ENCODE results near the gene SLIT3.

DNA sequence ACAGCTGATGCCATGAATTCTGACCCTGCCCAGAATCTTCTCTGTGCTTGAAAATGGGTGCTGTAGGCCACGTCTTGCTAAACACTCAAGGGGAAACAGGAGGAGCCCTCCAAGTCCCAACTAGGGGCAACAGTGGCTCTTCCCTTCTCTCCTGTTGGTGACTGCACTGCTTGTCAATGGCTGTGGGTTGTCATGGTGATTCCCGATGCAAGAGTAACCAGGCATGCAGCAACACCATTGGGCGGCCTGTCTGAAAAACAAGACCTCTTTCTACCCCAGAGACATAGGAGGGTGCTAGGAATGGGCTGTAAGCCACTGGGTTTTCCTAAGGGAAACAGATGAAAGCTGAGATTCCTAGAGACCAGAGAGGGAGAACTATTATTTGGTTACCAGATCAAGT, 520.1 kb downstream of the SLIT3 start:
- TF ChIP-seq, protein P1, sequence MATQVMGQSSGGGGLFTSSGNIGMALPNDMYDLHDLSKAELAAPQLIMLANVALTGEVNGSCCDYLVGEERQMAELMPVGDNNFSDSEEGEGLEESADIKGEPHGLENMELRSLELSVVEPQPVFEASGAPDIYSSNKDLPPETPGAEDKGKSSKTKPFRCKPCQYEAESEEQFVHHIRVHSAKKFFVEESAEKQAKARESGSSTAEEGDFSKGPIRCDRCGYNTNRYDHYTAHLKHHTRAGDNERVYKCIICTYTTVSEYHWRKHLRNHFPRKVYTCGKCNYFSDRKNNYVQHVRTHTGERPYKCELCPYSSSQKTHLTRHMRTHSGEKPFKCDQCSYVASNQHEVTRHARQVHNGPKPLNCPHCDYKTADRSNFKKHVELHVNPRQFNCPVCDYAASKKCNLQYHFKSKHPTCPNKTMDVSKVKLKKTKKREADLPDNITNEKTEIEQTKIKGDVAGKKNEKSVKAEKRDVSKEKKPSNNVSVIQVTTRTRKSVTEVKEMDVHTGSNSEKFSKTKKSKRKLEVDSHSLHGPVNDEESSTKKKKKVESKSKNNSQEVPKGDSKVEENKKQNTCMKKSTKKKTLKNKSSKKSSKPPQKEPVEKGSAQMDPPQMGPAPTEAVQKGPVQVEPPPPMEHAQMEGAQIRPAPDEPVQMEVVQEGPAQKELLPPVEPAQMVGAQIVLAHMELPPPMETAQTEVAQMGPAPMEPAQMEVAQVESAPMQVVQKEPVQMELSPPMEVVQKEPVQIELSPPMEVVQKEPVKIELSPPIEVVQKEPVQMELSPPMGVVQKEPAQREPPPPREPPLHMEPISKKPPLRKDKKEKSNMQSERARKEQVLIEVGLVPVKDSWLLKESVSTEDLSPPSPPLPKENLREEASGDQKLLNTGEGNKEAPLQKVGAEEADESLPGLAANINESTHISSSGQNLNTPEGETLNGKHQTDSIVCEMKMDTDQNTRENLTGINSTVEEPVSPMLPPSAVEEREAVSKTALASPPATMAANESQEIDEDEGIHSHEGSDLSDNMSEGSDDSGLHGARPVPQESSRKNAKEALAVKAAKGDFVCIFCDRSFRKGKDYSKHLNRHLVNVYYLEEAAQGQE (IDR thresholded peaks at IDR 0.05; ENCODE audit: unreplicated experiment), result no peak
- TF ChIP-seq, protein P2, sequence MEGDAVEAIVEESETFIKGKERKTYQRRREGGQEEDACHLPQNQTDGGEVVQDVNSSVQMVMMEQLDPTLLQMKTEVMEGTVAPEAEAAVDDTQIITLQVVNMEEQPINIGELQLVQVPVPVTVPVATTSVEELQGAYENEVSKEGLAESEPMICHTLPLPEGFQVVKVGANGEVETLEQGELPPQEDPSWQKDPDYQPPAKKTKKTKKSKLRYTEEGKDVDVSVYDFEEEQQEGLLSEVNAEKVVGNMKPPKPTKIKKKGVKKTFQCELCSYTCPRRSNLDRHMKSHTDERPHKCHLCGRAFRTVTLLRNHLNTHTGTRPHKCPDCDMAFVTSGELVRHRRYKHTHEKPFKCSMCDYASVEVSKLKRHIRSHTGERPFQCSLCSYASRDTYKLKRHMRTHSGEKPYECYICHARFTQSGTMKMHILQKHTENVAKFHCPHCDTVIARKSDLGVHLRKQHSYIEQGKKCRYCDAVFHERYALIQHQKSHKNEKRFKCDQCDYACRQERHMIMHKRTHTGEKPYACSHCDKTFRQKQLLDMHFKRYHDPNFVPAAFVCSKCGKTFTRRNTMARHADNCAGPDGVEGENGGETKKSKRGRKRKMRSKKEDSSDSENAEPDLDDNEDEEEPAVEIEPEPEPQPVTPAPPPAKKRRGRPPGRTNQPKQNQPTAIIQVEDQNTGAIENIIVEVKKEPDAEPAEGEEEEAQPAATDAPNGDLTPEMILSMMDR (conservative IDR thresholded peaks at IDR 0.05; ENCODE audit: low read depth in 2 of 2), result no peak
- TF ChIP-seq, protein P3, sequence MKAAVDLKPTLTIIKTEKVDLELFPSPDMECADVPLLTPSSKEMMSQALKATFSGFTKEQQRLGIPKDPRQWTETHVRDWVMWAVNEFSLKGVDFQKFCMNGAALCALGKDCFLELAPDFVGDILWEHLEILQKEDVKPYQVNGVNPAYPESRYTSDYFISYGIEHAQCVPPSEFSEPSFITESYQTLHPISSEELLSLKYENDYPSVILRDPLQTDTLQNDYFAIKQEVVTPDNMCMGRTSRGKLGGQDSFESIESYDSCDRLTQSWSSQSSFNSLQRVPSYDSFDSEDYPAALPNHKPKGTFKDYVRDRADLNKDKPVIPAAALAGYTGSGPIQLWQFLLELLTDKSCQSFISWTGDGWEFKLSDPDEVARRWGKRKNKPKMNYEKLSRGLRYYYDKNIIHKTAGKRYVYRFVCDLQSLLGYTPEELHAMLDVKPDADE (IDR thresholded peaks at IDR 0.05), result no peak
- TF ChIP-seq POLR2AphosphoS5 (IDR thresholded peaks at IDR 0.05; ENCODE audit: low read depth), result no peak
- TF ChIP-seq EZH2phosphoT487 (IDR thresholded peaks at IDR 0.05; ENCODE audit: unreplicated experiment), result no peak
- no peak for TF ChIP-seq CREB1 (CRISPR knock-in tag; IDR thresholded peaks at IDR 0.05; ENCODE audit: low read depth)
- TF ChIP-seq ZNF114 (CRISPR knock-in tag; IDR thresholded peaks at IDR 0.05), result no peak
- no peak for TF ChIP-seq EZH2 (IDR thresholded peaks at IDR 0.05; ENCODE audit: low read depth, unreplicated experiment)
- no peak for TF ChIP-seq STAT1 (IDR thresholded peaks at IDR 0.05; ENCODE audit: unreplicated experiment)
- TF ChIP-seq ZNF331 (CRISPR knock-in tag; IDR thresholded peaks at IDR 0.05; ENCODE audit: low read depth), result no peak
- no peak for TF ChIP-seq JUNB (IDR thresholded peaks at IDR 0.05; ENCODE audit: unreplicated experiment)
- no peak for TF ChIP-seq NANOG (IDR thresholded peaks at IDR 0.05; ENCODE audit: borderline replicate concordance)

All from GM23338 (cell line).